ENCODE measurements around the gene PPP2R2C.

- TF ChIP-seq CTCF (IDR thresholded peaks at IDR 0.05) (no peak), SIN3A (IDR thresholded peaks at IDR 0.05; ENCODE audit: borderline replicate concordance, insufficient read depth, low read depth, low read length) (no peak), REST (IDR thresholded peaks at IDR 0.05; ENCODE audit: insufficient read depth in 1 of 2, low read depth in 2 of 2, low read length in 1 of 2) (no peak), POLR2AphosphoS5 (IDR thresholded peaks at IDR 0.05; ENCODE audit: low read depth, low read length) (no peak)
These were observed 114.9 kb downstream of the PPP2R2C start for GRCh38 chr4:6357476-6357875.
